Suprapubic skin (tissue), 4 donors: Measurements from ENCODE around the gene ORC4.

Experiments used
- CTCF ChIP-seq, 2 donors: fragments of 200-600 bp in 1 of 2; fragments of 450-650 bp in 1 of 2; sonication (generic) in 1 of 2; IDR thresholded peaks; one replicate each; pipeline ENCODE4 v1.5.1; 2016 to 2019; ENCODE audit warnings: antibody characterized with exemption in 2 of 2, mild to moderate bottlenecking in 1 of 2, moderate library complexity in 1 of 2
- POLR2A ChIP-seq, 2 donors: fragments of 450-650 bp; IDR thresholded peaks; one replicate each; pipeline ENCODE4 v1.6.1; 2017; ENCODE audit warnings: antibody characterized with exemption in 2 of 2, mild to moderate bottlenecking in 2 of 2, moderate library complexity in 2 of 2
- POLR2AphosphoS5 ChIP-seq, 3 donors: sonication (generic); formaldehyde crosslinking; IDR thresholded peaks; one replicate each; pipeline ENCODE4 v1.6.1; 2017; ENCODE audit warnings: antibody characterized with exemption in 3 of 3

- TF ChIP-seq POLR2A (IDR thresholded peaks at IDR 0.05) (no peak), POLR2AphosphoS5 (IDR thresholded peaks at IDR 0.05) (no peak), CTCF (IDR thresholded peaks at IDR 0.05) (no peak)
Observed at GRCh38 chr2:147927053-147927588, 93.4 kb downstream of the ORC4 start.
